Measurements from ENCODE around the gene NEK7. TPM values are rescaled to one million over a fixed set of nuclear protein-coding genes. Genes with fewer than 3 reads are reported as not detected.

Gene NEK7
- total RNA-seq, 1 experiment from 2014 or later = 51.1 TPM

DNA sequence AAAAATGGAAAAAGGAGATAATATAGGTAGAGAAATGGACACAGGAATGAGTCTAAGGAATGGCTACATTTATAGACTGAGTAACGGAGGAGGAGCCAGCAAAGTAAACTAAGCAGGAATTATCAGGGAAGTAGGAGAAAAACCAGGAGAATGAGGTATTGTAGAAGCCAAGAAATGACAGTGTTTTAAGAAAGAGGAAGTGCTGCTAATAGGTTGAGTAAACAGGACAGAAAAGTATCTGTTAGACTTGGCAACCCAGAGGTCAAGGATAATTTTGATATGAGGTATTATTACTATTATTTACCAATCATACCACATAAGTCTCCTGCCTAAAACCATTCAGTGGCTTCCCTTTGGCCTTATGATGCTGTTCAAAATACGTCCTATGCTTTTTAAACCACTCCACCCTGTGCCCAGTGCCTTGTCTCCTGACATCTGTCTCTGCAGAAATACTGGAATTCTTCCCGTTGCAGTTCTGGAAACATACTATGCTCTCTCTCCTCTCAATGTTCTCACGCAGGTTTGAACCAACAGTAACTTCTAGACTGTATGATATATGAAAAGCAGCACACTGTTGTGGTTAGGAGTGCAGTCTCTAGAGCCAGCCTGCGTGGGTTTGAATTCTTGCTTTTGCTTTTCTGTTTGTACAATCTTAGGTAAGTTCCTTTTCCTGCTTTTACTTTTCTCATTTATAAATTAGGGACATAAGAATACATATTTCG is 24.6 kb upstream of the NEK7 start:
- Mint-ChIP-seq H3K9me3 (ENCODE audit: unreplicated experiment) (peaks cover 7% of the 10 kb centered on the region), H3K27ac (ENCODE audit: low read depth, unreplicated experiment) (no peak overlapping the region), H3K4me3 (ENCODE audit: unreplicated experiment) (no peak overlapping the region), H3K27me3 (ENCODE audit: insufficient read depth, unreplicated experiment) (no peaks in the 10 kb centered on the region), H3K36me3 (ENCODE audit: insufficient read depth, unreplicated experiment) (peaks cover 6% of the 10 kb centered on the region), H3K4me1 (ENCODE audit: insufficient read depth, unreplicated experiment) (peaks cover 4% of the 10 kb centered on the region)
- CTCF ChIA-PET = no interaction called here
- no peak for DNase-seq (ENCODE audit: unreplicated experiment)
- no TSS peak for BruUV-seq (replicated peaks)
- POLR2A ChIA-PET = no interaction called here
- intact Hi-C loops (cut with micrococcal nuclease) = no loop called here
- no peak for TF ChIP-seq CTCF (IDR thresholded peaks at IDR 0.05; ENCODE audit: unreplicated experiment)

DNA sequence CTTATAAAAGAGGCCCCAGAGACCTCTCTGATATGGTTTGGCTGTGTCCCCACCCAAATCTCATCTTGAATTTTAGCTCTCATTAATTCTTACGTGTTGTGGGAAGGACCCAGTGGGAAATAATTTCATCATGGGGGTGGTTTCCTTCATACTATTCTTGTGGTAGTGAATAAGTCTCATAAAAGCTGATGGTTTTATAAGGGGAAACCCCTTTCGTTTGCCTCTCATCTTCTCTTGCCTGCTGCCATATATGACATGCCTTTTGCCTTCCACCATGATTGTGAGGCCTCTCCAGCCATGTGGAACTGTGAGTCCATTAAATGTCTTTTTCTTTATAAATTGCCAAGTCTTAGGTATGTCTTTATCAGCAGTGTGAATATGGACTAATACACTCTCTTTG is 22.5 kb upstream of the NEK7 start:
- H3K27ac Mint-ChIP-seq (ENCODE audit: low read depth, unreplicated experiment) = no peak overlapping the region
- intact Hi-C loops (cut with micrococcal nuclease) = no loop called here
- ChIA-PET CTCF (interaction anchor here (0.7 kb wide), 1 partner anchor 21 kb away, joined by 3 read pairs; no protein-coding TSS in a partner anchor), POLR2A (no interaction called here)
- H3K36me3 Mint-ChIP-seq (ENCODE audit: insufficient read depth, unreplicated experiment) = peaks cover 6% of the 10 kb centered on the region
- H3K27me3 Mint-ChIP-seq (ENCODE audit: insufficient read depth, unreplicated experiment) = no peaks in the 10 kb centered on the region
- no peak for TF ChIP-seq CTCF (IDR thresholded peaks at IDR 0.05; ENCODE audit: unreplicated experiment)
- peaks cover 21% of the 10 kb centered on the region for H3K9me3 Mint-ChIP-seq (ENCODE audit: unreplicated experiment)
- BruUV-seq (replicated peaks) = no TSS peak
- H3K4me3 Mint-ChIP-seq (ENCODE audit: unreplicated experiment) = no peak overlapping the region
- no peaks in the 10 kb centered on the region for H3K4me1 Mint-ChIP-seq (ENCODE audit: insufficient read depth, unreplicated experiment)
- no peak for DNase-seq (ENCODE audit: unreplicated experiment)

- no TSS peak for BruUV-seq (replicated peaks)
- H3K4me3 Mint-ChIP-seq (ENCODE audit: unreplicated experiment) = no peak overlapping the region
- H3K27me3 Mint-ChIP-seq (ENCODE audit: insufficient read depth, unreplicated experiment) = no peaks in the 10 kb centered on the region
- CTCF ChIA-PET = no interaction called here
- H3K27ac Mint-ChIP-seq (ENCODE audit: low read depth, unreplicated experiment) = no peak overlapping the region
- no peak for TF ChIP-seq CTCF (IDR thresholded peaks at IDR 0.05; ENCODE audit: unreplicated experiment)
- peaks cover 6% of the 10 kb centered on the region for H3K36me3 Mint-ChIP-seq (ENCODE audit: insufficient read depth, unreplicated experiment)
- POLR2A ChIA-PET = interaction anchor here (1.2 kb wide), 1 partner anchor 41 kb away, joined by 3 read pairs; no protein-coding TSS in a partner anchor
- no peaks in the 10 kb centered on the region for H3K4me1 Mint-ChIP-seq (ENCODE audit: insufficient read depth, unreplicated experiment)
- intact Hi-C loops (cut with micrococcal nuclease) = no loop called here
- DNase-seq (ENCODE audit: unreplicated experiment) = no peak
- H3K9me3 Mint-ChIP-seq (ENCODE audit: unreplicated experiment) = peaks cover 26% of the 10 kb centered on the region
These were observed 21.4 kb upstream of the NEK7 start for GRCh38 chr1:198135366-198135765.

DNA sequence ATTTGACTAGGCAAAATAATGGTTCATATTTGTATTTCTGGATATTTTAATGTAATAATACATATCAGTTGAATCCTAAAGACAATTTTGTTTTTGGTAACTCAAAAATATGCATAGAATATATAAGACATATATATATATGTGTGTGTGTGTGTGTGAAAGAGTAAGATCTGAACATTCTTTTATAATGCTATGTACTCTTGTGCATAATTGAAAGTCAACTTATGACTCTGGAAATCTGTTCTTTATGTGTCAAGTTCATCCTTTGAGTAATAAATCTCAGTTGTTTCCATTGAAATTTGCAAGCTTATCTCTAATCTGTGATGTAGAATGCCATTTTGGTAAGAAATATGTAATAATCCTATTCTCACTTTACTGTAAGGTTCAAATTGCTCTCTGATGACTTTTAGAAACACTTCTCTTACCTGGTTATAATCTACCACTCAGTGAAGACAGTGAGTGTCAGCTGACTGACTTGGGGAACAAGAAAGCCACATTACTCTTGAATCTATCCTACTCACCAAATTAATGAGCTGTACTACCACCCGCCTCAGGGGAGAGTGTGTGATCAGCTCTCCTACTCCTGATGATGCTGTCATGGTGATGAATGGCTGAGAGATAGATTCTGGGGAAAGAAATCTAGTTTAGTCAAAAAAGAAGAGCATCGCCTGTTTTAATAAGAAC is 15.0 kb upstream of the NEK7 start:
- CTCF ChIA-PET = interaction anchor here (0.7 kb wide), 1 partner anchor 70 kb away, joined by 3 read pairs; no protein-coding TSS in a partner anchor
- Mint-ChIP-seq H3K27me3 (ENCODE audit: insufficient read depth, unreplicated experiment) (no peaks in the 10 kb centered on the region), H3K36me3 (ENCODE audit: insufficient read depth, unreplicated experiment) (no peaks in the 10 kb centered on the region), H3K27ac (ENCODE audit: low read depth, unreplicated experiment) (no peak overlapping the region), H3K4me3 (ENCODE audit: unreplicated experiment) (no peak overlapping the region), H3K4me1 (ENCODE audit: insufficient read depth, unreplicated experiment) (peaks cover 11% of the 10 kb centered on the region), H3K9me3 (ENCODE audit: unreplicated experiment) (peaks cover 23% of the 10 kb centered on the region)
- no TSS peak for BruUV-seq (replicated peaks)
- intact Hi-C loops (cut with micrococcal nuclease) = no loop called here
- no peak for TF ChIP-seq CTCF (IDR thresholded peaks at IDR 0.05; ENCODE audit: unreplicated experiment)
- POLR2A ChIA-PET = interaction anchor here (1.2 kb wide), 1 partner anchor 14 kb away, joined by 4 read pairs; the partner anchor contains the start of gene NEK7
- DNase-seq (ENCODE audit: unreplicated experiment) = no peak

Measured in MCF 10A (cell line).